AML-193 (cell line): Measurements from ENCODE around the gene S1PR2.
"Not testable (repeated sequence)": the region's sequence is repeated elsewhere in the genome, so short reads cannot be mapped to it uniquely, and the experiment has no call there.

Source experiments
- DNase-seq, 2 experiments: peaks; one replicate each; lab custom pipeline; 2025; lab: John Stamatoyannopoulos, UW

S1PR2 gene

DNA sequence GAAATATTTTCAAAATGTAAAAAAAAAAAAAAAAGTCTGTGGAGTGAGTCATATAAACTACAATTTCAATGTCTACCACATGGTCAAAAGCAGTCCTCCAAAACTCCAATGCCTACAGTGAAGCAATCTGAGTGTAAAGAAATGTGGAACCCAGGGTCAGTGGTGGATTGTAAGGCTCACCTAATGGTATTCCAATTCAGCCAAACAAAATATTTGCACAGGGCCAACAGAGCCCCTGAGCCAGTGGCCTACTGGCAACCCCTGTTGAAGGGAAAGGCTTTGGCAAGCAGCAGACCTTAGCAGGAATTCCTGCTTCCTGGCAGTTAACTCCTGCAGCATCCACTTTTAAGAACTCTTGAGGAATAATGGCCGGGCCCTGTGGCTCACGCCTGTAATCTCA is 39.8 kb downstream of the S1PR2 start:
- DNase-seq: peak in 1 of 2 experiments; percentile 8

- peak in 1 of 2 experiments; percentile 9 for DNase-seq
These were observed 41.1 kb downstream of the S1PR2 start for GRCh38 chr19:10190026-10190425.

- DNase-seq: no peak
These were observed 41.5 kb downstream of the S1PR2 start for GRCh38 chr19:10189616-10190015.

DNA sequence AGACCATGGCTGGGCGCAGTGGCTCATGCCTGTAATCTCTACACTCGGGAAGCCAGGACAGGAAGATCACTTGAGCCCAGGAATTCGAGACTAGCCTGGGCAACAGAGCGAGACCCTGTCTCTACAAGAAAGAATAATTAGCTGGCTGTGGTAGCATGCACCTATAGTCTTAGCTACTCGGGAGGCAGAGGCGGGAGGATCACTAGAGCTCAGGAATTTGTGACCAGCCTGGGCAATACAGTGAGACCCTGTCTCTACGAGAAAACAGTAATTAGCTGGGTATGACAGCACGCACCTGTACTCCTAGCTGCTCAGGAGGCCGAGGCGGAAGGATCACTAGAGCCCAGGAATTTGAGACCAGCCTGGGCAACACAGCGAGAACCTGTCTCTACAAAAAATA is 43.8 kb downstream of the S1PR2 start:
- no peak for DNase-seq

- no peak for DNase-seq
These were observed 46.5 kb downstream of the S1PR2 start for GRCh38 chr19:10184636-10185035.

- DNase-seq: no peak
These were observed 47.2 kb downstream of the S1PR2 start for GRCh38 chr19:10183926-10184325.

DNA sequence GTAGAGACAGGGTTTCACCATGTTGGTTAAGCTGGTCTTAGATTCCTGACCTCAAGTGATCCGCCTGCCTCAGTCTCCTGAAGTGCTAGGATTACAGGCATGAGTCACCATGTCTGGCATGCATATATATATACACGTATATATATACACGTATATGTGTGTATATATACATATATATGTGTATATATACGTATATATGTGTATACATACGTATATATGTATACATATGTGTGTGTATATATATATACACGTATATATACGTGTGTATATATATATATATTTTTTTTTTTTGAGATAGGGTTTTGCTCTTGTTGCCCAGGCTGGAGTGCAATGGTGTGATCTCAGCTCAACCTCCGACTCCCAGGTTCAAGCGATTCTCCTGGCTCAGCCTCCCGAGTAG is 48.3 kb downstream of the S1PR2 start:
- no peak for DNase-seq

DNA sequence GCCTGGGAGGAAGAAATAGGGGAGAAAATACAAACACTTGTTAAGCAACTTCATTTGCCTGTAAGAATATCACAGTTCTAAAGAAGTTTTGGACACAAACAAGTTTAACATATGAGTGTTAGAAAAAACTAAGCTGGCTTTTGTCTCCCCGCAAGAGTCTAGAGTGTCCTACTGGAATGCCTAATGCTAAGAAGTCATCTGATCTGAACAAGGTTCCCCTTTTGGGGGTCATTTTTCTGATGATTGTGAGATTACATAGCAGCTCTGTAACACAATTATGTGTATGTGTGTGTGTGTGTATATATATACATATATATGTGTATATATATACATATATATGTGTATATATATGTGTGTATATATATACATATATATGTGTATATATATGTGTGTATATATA is 49.1 kb downstream of the S1PR2 start:
- DNase-seq: no peak

DNA sequence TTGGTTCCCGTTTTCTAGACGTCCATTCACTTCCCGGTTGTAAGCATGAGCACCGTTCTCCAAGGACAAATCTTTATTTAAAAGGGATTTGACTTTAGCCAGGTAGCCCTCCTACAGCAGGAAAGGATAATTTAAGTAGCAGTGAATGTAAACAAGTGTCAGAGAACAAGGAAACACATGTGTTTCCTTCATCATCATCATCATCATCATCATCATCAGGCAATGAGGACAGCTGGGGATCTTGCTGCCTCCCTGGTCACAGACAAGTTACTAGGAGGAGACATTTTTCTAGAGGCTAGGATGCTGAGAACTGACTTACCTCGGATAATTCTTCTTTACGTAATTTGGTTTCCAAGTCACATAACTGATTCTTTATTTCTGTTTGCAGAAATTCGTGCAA is 50.7 kb downstream of the S1PR2 start:
- no peak for DNase-seq

GRCh38 chr19:10180024-10180423 is 51.1 kb downstream of the S1PR2 start:
- DNase-seq: not testable (repeated sequence)

- DNase-seq: no peak
These were observed 57.6 kb downstream of the S1PR2 start for GRCh38 chr19:10173527-10173926.
